Stimulated activated CD8-positive, alpha-beta memory T cell treated with anti-CD3 and anti-CD28 coated beads, Interleukin-12 subunit alpha, Interleukin-12 subunit beta, amount 100 ng/mL, for 24 hours (primary cell): ENCODE data around the gene TMOD3.
"Not testable (repeated sequence)": the region's sequence is repeated elsewhere in the genome, so short reads cannot be mapped to it uniquely, and the experiment has no call there.

Source experiments
- DNase-seq: peaks from one replicate; pipeline ENCODE4 v3.0.0-alpha.2; 2020; ENCODE audit errors: extremely low read depth

Gene TMOD3

DNA sequence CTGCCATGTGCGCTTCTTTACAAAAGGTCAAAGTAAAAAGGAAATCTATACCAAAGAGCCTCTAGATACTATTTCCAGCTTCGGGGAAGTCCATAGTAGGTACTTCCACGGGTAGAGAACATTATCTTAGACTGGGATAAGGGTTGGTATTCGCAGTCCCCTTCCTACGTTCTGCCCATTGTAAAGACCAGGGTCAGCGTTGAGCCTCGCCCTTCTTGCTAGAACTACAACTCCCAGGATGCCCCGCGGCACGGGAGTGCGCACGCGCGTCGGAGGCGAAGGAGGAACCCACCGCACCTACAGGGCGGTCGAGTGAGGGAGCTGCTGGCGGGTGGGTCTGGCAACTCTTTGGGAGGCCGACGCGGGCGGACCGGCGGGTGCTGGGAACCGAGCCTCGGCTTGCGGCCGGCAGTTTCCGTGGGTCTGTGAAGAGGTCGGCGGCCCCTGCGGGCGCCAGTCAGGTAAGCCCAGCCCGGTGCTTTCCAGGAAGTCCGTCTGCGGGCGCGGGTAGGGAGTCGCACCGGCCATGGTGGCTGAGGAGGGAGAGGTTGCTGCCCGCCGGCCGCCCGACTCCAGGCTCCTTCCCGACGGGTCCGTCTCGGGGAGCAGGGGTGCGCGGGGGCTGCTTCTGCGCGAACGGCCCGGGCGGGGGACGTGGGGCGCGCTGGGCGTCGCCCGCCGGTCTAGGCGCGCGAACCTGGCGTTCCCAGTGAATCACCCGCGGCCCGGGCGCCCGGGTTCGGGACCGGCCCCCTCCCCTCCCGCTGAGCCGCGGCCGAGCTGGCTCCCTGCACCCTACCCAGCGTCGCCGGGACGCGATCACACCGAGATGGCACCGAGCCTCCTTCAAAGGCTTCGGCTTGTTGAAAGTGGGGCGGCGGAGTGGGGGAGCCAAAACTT, at the start of gene TMOD3:
TMOD3 (plus strand) TSS at position 278 of the 900 bp plus-strand sequence. CDS start 33,232 bp downstream, outside the sequence.
- peak; percentile 73 for DNase-seq

DNA sequence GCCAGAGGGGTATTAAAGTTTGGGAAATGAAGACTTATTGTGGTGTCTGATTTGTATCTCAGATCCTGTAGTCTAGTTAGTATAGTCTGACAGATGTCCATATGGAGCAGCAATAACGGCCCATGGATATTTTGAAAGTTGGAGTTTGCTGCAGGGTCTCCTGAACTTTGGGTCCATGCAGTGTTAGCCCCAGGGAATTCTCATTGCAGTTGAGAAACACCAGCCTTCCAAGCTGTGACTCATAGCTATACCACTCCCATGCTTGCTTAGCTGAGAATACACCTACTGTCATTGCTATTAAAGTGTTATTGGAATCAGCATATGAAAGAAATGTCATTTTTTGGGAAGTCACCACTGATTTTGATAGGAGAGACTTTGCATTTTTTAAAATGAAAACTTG, 48.8 kb upstream of the TMOD3 start:
- no peak for DNase-seq

DNA sequence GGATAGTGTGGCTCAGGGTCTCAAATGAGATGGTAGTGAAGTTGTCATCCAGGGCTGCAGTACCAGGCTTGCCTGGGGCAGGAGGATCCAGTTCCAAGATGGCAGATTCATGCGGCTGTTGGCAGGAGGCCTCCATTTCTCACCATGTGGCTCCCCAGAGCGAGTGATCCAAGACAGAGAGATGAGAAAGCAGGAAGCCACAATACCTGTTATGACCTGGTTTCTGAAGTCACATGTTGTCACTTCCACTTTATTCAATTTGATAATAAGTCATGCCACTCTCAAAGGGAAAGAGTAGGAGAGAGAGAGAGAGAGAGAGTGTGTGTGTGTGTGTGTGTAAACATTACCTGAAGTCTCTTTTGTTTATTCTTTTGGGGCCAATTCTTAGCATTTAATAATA, 47.9 kb upstream of the TMOD3 start:
- DNase-seq, result no peak

DNA sequence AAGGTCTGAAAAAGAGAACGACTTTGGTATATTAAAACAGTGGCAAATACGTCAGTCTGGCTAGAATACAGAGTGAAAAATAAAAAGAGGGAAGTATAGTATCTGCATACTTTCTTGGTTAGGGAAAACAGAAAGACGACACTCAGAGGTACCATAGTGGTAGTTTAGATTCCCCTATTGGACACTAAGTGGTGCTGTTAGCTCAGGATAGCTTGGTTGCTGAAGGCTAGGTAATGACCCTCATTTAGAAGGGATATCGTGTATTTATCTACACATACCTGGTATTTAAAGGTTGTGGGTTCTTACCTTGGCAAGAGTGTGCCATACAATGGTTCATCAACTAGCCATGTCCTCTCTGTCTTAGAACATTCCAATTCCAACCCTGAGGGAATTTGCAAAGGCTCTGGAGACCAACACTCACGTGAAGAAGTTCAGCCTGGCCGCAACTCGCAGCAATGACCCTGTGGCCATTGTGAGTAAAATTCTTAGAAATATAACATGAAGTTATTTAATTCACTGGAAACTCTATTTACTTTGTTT, 47.0 kb upstream of the TMOD3 start:
- DNase-seq, result no peak

DNA sequence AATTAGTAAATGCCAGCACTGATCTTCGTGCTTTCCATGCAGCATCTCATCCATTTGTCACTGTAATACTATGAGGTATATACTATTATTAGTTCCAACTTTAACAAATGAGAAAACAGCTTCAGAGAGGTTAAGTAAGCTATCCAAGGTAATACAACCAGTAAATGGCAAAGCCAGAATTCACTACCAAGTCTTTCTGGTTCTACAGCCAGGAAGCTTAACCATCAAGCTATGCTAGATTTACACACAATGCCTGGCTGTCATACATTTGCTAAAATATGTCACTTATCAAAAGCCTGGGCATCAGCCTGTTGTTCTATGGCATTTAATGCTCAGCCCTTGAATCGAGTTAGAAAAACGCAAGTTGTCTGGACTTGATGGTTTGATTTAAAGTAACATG, 45.5 kb upstream of the TMOD3 start:
- DNase-seq, result no peak

DNA sequence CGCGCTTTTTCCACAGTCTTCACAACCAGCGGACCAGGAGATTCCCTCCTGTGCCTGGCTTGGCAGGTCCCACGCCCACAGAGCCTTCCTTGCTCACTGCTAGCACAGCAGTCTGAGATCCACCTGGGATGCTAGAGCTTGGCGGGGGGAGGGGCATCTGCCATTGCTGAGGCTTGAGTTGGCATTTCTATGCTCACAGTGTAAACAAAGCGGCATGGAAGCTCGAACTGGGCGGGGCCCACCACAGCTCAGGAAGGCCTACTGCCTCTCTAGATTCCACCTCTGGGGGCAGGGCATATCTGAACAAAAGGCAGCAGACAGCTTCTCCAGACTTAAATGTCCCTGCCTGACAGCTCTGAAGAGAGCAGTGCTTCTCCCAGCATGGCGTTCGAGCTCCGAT, 42.3 kb upstream of the TMOD3 start:
- DNase-seq, result not testable (repeated sequence)

DNA sequence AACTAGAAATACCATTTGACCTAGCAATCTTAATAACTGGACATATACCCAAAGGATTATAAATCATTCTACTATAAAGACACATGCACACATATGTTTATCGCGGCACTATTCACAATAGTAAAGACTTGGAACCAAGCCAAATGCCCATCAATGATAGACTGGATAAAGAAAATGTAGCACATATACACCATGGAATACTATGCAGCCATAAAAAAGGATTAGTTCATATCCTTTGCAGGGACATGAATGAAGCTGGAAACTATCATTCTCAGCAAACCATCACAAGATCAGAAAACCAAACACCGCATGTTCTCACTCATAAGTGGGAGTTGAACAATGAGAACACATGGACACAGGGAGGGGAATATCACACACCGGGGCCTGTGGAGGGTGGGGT, 37.0 kb upstream of the TMOD3 start:
- not testable (repeated sequence) for DNase-seq

DNA sequence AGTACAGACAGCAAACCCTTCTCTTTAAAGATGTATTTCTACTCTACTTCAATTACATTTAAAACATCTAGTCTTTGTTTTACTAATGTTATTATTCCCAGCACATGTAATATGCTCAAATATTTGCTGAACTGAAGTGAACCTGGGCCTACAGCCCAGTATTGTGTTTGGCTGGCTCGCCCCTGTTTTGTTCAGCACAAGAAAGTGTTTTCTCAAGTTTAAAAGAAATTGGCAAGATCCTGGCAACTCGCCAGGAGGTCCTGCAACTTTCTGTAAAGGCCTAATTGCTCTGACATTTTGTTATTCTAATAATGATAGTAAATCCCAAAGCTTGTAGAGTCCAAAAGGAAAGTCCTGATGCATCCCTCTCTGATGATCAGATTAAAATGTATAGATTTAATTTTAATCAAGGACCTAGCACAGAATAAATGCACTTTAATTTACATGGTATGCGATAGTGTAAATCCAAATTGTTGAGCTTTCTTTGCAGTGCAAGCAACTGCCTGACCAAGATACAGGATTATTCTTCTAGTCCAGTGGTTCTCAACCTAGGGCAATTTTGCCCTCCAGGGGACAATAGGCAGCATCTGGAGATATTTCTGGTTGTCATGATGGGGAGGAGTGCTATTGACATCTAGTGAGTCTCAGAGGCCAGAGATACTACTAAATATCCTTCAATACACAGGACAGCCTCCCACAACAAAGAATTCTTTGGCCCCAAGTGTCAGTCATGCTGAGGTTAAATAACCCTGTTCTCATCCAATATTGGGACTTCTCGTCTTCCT, 35.7 kb upstream of the TMOD3 start:
- no peak for DNase-seq

DNA sequence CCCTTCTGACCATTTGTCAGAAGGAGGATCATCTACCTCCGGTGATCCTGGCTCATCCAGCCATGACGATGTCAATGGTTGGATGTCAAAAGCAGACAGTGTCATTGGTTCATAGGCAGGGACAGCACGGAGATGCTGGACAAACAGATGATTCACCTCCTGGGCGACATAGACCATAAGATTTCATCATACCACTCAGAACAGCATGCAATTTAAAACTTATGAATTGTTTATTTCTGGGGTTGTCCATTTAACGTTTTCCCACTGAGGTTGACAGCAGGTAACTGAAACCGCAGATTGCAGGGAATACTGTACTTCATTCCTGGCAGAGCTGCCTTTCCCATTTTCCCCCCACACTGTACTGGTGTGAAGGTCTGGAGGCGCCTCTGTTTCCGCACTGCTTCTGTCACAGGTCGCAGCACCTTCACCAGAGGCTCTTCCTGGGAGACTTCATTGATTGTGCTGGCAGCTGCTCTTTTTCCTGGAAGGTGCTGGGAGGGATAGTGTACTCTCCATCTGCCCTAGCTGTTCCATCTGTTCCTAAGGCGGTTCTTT, 32.5 kb upstream of the TMOD3 start:
- no peak for DNase-seq

DNA sequence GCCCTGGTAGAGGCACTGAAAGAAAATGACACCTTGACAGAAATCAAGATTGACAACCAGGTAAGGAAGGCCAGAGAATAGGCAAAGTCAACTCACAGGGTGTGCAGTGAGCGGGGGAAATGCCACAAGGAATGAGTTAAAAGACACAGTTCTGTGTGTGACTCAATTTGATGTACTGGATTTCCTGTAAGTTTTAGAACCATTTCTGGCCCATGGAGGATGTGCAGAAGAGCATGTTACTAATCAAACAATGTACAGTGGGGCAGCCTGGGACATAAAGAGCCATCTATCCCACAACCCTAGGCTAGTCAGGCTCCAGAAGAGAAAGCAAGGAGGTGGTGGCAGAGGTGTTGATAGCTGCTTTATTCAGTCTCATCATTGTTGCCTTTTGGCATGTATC, 31.2 kb upstream of the TMOD3 start:
- no peak for DNase-seq

DNA sequence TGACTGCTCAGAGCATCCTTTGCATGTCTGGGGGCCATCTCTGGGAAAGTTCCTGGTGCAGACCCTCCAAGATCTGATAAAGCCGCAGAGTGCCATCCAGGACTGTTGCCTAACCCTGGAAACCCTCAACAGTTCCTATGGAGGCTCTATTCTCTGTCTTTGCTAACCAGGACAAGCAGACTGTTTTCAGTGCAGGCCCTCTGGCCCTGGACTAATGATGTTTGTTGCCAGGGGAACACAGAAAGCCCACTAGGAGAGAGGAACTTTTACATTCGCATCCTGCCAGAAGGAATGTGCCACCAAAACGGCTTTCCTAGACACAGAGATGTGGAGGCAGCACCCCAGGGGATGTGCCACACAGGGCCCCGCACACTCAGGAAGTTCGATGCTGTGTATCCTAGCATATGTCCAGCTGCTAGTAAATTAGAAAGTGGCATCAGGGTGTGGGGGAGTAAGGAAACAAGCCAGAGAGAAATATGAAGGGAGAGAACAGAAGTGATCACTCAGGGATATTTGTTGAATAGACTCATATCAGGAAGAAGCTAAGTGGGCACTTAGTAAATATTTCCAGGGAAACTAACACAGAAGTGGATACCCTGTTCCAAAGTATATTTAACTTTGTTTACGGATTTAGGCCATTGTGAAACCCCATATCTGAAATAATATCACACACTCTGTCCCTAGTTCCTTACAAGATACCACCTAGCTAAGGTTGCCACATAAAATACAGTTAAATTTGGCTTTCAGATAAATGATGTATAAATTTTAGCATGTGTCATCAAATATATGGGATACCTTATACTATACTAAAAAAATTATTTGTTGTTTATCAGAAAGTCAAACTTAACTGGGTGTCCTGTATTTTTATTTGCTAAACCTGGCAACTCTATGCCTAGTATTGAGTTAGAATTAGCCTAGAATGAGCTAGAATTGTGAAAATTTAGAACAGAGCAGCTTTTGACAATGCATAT, 29.9 kb upstream of the TMOD3 start:
- no peak for DNase-seq

DNA sequence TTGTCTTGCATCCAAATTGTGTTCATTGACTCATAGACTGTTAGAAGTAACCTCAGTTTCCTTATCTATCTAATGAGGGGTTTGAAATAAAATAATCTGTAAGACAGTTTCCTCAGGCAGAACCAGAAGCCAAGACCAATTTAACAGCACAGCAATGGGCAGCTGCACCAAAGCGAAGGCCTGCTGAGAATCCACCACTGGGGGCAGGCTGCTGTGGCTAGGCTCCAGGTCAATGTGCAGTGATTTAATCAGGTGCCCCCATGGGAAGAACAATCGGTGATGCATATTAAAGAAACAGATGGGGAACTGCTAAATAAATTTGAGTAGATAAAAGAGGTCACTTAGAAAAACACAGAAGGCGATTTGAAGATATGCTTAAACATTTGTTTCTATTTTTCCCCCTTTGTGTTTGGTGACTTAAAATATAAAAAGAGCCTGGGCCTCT, 28.0 kb upstream of the TMOD3 start:
- DNase-seq, result no peak

DNA sequence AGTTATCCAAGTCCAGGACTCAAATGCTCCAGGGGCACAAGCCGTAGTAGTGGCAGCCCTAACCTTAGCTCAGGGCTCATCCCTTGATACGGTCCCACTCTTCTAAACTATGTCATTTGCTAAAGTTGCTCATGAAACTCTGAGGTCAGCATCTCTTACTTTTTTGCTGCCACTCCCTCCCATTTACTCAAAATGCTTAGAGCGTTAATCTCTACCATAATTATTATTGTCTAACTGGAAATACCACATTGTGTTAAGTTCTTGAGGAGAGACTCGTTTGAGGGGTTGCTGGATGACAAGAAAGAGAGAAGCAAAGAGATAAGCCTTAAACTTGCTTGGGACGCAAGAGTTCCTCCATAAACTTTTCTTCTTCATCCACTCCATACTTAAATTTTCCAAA, 26.9 kb upstream of the TMOD3 start:
- no peak for DNase-seq

DNA sequence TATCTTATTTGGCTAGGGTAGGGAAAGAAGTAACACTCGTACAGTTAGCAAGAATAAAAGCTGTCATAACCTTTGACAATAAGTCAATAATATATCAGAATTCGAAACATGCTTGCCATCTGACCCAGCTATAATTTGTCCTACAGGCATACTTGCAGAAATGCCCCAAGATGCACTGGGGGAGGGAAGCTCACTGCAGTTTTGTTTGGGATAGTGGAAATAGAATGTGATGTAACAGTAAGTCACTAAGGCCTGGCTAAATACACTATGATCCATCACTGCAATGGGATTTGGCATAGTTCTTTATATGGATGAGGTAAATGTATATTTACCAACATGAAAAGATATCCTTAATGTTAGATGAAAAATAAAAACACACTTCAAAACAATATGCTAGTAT, 25.5 kb upstream of the TMOD3 start:
- no peak for DNase-seq

DNA sequence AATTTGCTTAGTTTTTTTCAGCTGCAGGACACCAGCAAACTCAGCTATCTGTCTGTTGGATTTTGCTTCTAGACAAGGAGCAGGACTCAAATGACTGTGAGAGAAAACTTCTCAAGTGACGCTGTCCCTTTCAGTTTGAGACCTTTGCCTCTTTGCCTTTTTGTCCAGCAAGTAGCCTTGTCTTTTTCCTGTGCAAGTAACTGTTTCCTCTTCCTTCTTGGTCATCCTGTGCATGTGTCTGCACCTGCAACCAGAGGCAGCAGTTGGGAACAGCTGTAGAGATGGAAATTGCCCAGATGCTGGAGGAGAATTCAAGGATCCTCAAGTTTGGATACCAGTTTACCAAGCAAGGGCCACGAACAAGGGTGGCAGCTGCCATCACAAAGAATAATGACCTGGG, 23.3 kb upstream of the TMOD3 start:
- no peak for DNase-seq

DNA sequence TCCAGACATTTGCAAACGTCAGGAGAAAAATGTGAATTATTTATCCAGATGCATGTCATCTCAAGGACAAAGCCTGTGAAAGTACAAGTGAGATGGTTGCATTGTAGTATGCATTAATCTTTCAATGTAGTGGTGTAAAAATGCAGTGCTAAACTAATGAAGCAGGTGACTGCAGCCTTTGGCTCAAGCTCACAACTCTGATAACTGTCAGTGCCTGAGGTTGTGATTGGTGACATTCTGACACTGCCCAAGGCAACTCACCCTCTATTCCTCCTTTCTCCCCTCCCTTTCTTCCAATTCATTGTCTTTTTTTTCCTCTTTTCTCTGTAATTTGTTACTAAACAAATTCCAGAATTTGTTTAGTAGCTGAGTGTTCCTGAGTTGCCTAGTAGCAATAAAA, 20.0 kb upstream of the TMOD3 start:
- no peak for DNase-seq

DNA sequence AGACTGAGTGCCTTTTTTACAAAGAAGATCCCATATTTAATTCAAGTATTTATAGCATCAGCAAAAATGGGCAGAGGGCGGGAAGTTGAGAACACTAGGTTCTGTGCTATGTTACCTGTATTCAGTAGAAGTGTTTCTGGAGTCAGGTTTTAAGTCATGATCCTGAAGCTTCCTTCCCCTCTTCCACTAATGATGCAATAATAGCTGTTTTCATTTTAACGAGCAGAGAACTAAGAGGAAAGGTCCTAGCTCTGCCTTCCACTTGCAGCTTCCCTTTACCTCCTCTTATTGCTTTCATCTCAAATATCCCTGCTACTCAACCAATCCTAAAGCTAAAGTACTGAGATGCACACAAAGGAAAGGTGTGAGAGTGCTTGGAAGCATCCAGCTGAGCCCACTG, 16.9 kb upstream of the TMOD3 start:
- no peak for DNase-seq

DNA sequence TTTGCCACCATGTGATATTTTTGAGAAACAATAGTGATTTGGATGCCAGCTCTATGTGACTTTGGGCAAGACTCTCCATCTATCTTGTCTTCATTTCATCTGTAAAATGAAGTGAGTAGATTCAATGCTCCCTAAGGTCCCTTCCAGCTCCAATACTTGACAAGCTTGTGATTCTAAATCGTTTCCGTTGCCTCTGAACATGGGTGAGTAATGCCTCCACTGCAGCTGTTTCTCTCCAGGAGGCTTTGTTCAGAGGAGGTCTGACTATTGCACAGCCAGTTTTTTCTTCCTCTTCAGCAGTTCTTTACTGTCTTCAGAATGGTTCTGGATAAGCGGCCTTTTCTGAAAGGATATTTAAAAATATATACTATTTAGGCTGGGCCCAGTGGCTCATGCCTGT, 14.8 kb upstream of the TMOD3 start:
- DNase-seq, result no peak

DNA sequence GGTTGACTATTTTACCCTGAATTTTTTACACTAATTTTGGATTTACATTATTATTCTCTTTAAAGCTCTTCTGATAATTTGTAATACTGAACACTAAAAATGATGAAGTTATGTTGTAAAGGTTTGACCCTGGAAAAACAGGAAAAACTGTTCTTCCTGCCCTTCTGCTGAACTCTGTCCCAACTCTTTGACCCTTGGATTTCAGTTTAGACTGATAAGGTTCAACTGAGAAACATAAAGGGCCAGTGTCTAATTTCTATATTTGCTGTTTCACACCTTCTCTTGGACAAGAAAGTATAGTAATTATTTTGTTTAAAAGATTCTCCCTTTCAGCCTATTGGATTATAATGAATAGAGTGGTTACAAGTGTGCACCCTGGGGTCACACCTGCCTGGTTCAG, 12.8 kb upstream of the TMOD3 start:
- no peak for DNase-seq

DNA sequence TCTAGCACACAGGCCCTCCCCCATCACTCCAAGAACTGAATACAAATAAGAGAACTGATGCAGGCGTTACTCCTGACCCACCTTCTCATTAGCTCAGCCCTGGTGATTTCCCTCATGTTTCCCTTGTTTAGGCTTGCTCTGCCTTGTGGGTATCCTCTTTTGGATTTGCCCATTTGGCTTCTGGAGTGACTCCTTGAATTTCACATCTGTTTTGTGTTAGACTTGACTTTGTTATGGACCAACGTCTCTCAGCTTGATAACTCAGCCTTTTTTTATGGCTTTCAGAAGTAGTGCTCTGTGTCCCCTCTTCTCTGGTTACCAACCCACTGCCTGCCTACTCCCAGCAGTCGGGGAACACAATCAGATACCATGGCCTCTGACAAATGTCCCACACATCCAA, 11.3 kb upstream of the TMOD3 start:
- no peak for DNase-seq

DNA sequence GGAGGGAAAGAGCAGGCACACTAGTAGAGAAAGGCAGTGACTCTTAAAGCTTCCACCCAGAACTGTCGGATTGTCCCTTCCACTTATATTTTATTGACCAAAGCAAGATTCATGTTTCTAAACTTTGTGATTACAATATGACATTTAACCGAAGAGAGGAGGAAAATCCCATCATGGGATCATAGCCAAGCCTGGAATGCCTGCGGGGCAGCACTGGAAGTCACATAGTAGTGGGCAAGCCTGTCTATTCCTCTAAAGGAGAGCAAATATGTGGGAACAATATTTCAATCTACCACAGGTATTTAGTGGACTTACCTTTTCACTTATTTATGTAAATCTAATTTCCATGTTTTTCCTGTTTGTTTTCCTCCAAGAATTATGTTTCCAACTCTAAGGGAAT, 3.8 kb upstream of the TMOD3 start:
- no peak for DNase-seq
